ENCODE results near the gene SEZ6L.

SEZ6L gene

DNA sequence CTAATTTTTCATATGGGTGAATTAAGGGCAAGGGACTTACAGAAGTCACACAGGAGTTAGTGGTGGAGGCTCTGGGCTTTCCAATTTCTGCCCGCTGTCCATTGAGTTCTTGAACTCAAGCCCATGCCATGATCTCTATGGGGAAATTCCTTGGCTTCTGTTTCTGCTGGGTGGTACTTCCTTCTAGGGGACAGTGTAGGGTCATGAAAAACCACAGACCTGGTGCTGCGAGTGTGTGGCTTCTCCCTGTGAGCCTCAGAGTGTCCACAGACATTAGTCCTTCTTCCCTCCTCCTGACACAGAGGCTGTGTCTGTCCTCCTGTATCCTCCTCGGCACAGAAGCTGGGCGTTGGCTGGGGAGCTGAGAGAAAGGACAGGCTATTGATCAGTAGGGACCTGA is 6.3 kb upstream of the SEZ6L start:
- TF ChIP-seq, protein P1, sequence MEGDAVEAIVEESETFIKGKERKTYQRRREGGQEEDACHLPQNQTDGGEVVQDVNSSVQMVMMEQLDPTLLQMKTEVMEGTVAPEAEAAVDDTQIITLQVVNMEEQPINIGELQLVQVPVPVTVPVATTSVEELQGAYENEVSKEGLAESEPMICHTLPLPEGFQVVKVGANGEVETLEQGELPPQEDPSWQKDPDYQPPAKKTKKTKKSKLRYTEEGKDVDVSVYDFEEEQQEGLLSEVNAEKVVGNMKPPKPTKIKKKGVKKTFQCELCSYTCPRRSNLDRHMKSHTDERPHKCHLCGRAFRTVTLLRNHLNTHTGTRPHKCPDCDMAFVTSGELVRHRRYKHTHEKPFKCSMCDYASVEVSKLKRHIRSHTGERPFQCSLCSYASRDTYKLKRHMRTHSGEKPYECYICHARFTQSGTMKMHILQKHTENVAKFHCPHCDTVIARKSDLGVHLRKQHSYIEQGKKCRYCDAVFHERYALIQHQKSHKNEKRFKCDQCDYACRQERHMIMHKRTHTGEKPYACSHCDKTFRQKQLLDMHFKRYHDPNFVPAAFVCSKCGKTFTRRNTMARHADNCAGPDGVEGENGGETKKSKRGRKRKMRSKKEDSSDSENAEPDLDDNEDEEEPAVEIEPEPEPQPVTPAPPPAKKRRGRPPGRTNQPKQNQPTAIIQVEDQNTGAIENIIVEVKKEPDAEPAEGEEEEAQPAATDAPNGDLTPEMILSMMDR (IDR thresholded peaks at IDR 0.05; ENCODE audit: low read length) = no peak

DNA sequence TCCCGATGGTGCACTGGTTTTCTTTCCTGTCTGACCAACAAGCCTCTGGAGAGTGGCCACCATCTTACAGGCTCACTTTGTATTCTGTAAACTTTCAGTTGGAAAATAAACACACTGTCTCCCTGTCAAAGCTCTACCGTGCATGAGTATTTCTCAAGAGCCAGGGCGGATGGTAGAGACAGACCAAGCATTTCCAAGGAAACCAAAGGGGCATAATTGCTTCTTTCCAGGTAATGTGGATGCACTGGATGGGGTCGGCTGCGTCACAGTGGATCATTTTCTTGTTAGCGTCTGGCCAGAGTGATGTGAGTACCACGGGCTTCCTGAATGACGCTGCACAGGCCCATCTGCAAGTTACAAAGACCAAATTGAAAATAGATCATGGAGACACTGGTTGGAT is 5.1 kb upstream of the SEZ6L start:
- Histone ChIP-seq H3K27me3 (ENCODE audit: insufficient read depth, low read length) (no peaks in the 10 kb centered on the region), H3K9me3 (ENCODE audit: low read length) (no peaks in the 10 kb centered on the region), H3K27ac (ENCODE audit: low read depth, low read length, poor library complexity, severe bottlenecking) (no peak overlapping the region), H3K4me1 (ENCODE audit: insufficient read depth, low read length, severe bottlenecking) (no peaks in the 10 kb centered on the region), H3K9ac (ENCODE audit: low read length) (no peak overlapping the region), H3K4me2 (ENCODE audit: low read length) (no peak overlapping the region), H3K36me3 (ENCODE audit: insufficient read depth, low read length) (no peaks in the 10 kb centered on the region), H3K9me2 (ENCODE audit: low read depth, low read length) (no peaks in the 10 kb centered on the region), H4K20me1 (ENCODE audit: insufficient read depth, low read length) (no peaks in the 10 kb centered on the region), H3K79me2 (ENCODE audit: insufficient read depth, low read length) (no peaks in the 10 kb centered on the region), H3F3A (ENCODE audit: insufficient read depth, low read length) (no peaks in the 10 kb centered on the region), H3K4me3 (ENCODE audit: low read depth, low read length, poor library complexity, severe bottlenecking) (no peak overlapping the region), H2AFZ (ENCODE audit: low read length) (no peak overlapping the region)
- TF ChIP-seq EZH2 (IDR thresholded peaks at IDR 0.05; ENCODE audit: borderline replicate concordance, low read length) = no peak
- TF ChIP-seq, protein P1 (IDR thresholded peaks at IDR 0.05; ENCODE audit: low read length) = no peak

More for the DNA sequence above, 6.3 kb upstream of the SEZ6L start:
- no peaks in the 10 kb centered on the region for H3K4me1 ChIP-seq (ENCODE audit: insufficient read depth, low read length, severe bottlenecking)
- H3K36me3 ChIP-seq (ENCODE audit: insufficient read depth, low read length) = no peaks in the 10 kb centered on the region
- no peak overlapping the region for H3K4me3 ChIP-seq (ENCODE audit: low read depth, low read length, poor library complexity, severe bottlenecking)
- no peaks in the 10 kb centered on the region for H3K79me2 ChIP-seq (ENCODE audit: insufficient read depth, low read length)
- no peak overlapping the region for H3K4me2 ChIP-seq (ENCODE audit: low read length)
- no peak overlapping the region for H2AFZ ChIP-seq (ENCODE audit: low read length)
- H3F3A ChIP-seq (ENCODE audit: insufficient read depth, low read length) = no peaks in the 10 kb centered on the region
- no peaks in the 10 kb centered on the region for H3K9me3 ChIP-seq (ENCODE audit: low read length)
- H3K27ac ChIP-seq (ENCODE audit: low read depth, low read length, poor library complexity, severe bottlenecking) = no peak overlapping the region
- no peaks in the 10 kb centered on the region for H3K9me2 ChIP-seq (ENCODE audit: low read depth, low read length)
- no peaks in the 10 kb centered on the region for H4K20me1 ChIP-seq (ENCODE audit: insufficient read depth, low read length)
- H3K27me3 ChIP-seq (ENCODE audit: insufficient read depth, low read length) = no peaks in the 10 kb centered on the region
- H3K9ac ChIP-seq (ENCODE audit: low read length) = no peak overlapping the region

DNA sequence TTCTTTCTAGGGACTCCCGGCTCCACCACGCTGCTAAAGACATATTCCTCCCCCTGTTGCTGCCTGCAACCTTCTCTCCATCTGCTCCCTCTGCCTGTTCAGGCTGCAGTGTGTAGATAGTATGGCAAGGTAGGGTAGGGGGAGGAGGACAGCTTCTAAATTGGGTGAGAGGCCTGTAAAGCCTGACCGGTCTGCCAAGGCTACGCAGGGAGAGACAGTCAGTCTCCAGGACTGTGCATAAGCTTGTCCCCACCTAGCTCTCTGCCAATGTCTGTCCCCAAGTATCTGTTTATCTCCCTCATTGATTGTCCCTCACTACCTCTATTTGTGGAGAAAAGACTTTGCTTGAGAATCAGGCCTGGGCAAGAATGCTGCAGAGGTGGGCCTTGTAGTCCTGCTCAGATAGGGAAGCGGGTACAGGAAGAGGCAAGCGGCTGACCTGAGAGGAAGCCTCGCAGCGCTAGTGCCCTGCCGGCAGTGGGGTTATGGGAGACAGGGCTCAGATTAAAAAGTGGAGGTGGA is 871 bp upstream of the SEZ6L start:
- H3K4me1 ChIP-seq (ENCODE audit: insufficient read depth, low read length, severe bottlenecking) = no peaks in the 10 kb centered on the region
- H3K4me2 ChIP-seq (ENCODE audit: low read length) = no peak overlapping the region
- no peak for TF ChIP-seq EZH2 (IDR thresholded peaks at IDR 0.05; ENCODE audit: borderline replicate concordance, low read length)
- TF ChIP-seq, protein P1 (IDR thresholded peaks at IDR 0.05; ENCODE audit: low read length) = no peak
- H3F3A ChIP-seq (ENCODE audit: insufficient read depth, low read length) = no peaks in the 10 kb centered on the region
- no peaks in the 10 kb centered on the region for H3K79me2 ChIP-seq (ENCODE audit: insufficient read depth, low read length)
- H3K9me2 ChIP-seq (ENCODE audit: low read depth, low read length) = no peaks in the 10 kb centered on the region
- no peaks in the 10 kb centered on the region for H3K9me3 ChIP-seq (ENCODE audit: low read length)
- H4K20me1 ChIP-seq (ENCODE audit: insufficient read depth, low read length) = no peaks in the 10 kb centered on the region
- no peak overlapping the region for H2AFZ ChIP-seq (ENCODE audit: low read length)
- no peak overlapping the region for H3K9ac ChIP-seq (ENCODE audit: low read length)
- no peaks in the 10 kb centered on the region for H3K36me3 ChIP-seq (ENCODE audit: insufficient read depth, low read length)
- H3K4me3 ChIP-seq (ENCODE audit: low read depth, low read length, poor library complexity, severe bottlenecking) = no peak overlapping the region
- no peak overlapping the region for H3K27ac ChIP-seq (ENCODE audit: low read depth, low read length, poor library complexity, severe bottlenecking)
- H3K27me3 ChIP-seq (ENCODE audit: insufficient read depth, low read length) = no peaks in the 10 kb centered on the region
